Neuronal stem cell (in vitro differentiated cells): ENCODE data around the gene BHMT.
A peak's percentile ranks its signal among the peaks of the same experiment; 100 is the strongest.

Experiments used
- DNase-seq: peaks from one replicate; pipeline ENCODE4 v3.0.0-alpha.2; 2013; ENCODE audit warnings: low spot score
- H2AFZ ChIP-seq: one replicate; pipeline ENCODE4 v1.6.1; 2013; ENCODE audit warnings: mild to moderate bottlenecking, low read length, inconsistent platforms
- H2AK5ac ChIP-seq: 2 replicates; pipeline ENCODE4 v1.6.1; 2013; ENCODE audit warnings: low read depth, mild to moderate bottlenecking, inconsistent platforms, low read length, moderate library complexity, mixed read lengths
- H2BK120ac ChIP-seq: 2 replicates; pipeline ENCODE4 v1.6.1; 2013; ENCODE audit warnings: low read depth, mild to moderate bottlenecking, inconsistent platforms, low read length, moderate library complexity, mixed read lengths
- H2BK12ac ChIP-seq: one replicate; pipeline ENCODE4 v1.6.1; 2013; ENCODE audit warnings: low read length, inconsistent platforms
- H2BK15ac ChIP-seq: 2 replicates; pipeline ENCODE4 v1.6.1; 2013; ENCODE audit warnings: mild to moderate bottlenecking, low read length, inconsistent platforms, mixed read lengths
- H2BK5ac ChIP-seq: one replicate; pipeline ENCODE4 v1.6.1; 2013; ENCODE audit warnings: inconsistent platforms, mild to moderate bottlenecking, low read length, moderate library complexity
- H3K14ac ChIP-seq: one replicate; pipeline ENCODE4 v1.6.1; 2013; ENCODE audit warnings: low read length, inconsistent platforms
- H3K18ac ChIP-seq: 2 replicates; pipeline ENCODE4 v1.6.1; 2013; ENCODE audit warnings: low read length, inconsistent platforms
- H3K23ac ChIP-seq: 2 replicates; pipeline ENCODE4 v1.6.1; 2013; ENCODE audit warnings: low read depth, mild to moderate bottlenecking, mixed read lengths, low read length, inconsistent platforms; ENCODE audit not compliant: poor library complexity
- H3K27ac ChIP-seq: replicated peaks from 3 replicates; pipeline ENCODE4 v1.5.1; 2013; ENCODE audit warnings: low read length, inconsistent platforms
- H3K27me3 ChIP-seq, 3 experiments: 2 replicates each; pipeline ENCODE4 v1.6.1; 2013; ENCODE audit warnings: low read length in 3 of 3, mild to moderate bottlenecking in 2 of 3, inconsistent platforms in 1 of 3, low read depth in 1 of 3, mixed read lengths in 1 of 3, moderate library complexity in 1 of 3; ENCODE audit not compliant: control insufficient read depth in 3 of 3, insufficient read depth in 3 of 3
- H3K36me3 ChIP-seq, 2 donors: replicated peaks in 1 of 2; 2 replicates each; pipeline ENCODE4 v1.6.1; 2013; ENCODE audit warnings: low read length in 2 of 2; ENCODE audit not compliant: control insufficient read depth in 2 of 2, insufficient read depth in 2 of 2
- H3K4ac ChIP-seq: 2 replicates; pipeline ENCODE4 v1.6.1; 2013; ENCODE audit warnings: inconsistent platforms, mild to moderate bottlenecking, low read length, moderate library complexity
- H3K4me1 ChIP-seq, 2 donors: 1 replicate in 1 of 2; 2 replicates in 1 of 2; pipeline ENCODE4 v1.6.1; 2013; ENCODE audit warnings: low read length in 2 of 2, low read depth in 1 of 2; ENCODE audit not compliant: control insufficient read depth in 2 of 2, insufficient read depth in 1 of 2
- H3K4me2 ChIP-seq: one replicate; pipeline ENCODE4 v1.6.1; 2013; ENCODE audit warnings: mild to moderate bottlenecking, low read length, inconsistent platforms; ENCODE audit not compliant: insufficient read depth, poor library complexity, severe bottlenecking
- H3K4me3 ChIP-seq, 2 donors: 2 replicates each; pipeline ENCODE4 v1.5.1; 2013; ENCODE audit warnings: low read length in 2 of 2, mild to moderate bottlenecking in 2 of 2, inconsistent platforms in 1 of 2, moderate library complexity in 1 of 2
- H3K79me1 ChIP-seq: one replicate; pipeline ENCODE4 v1.6.1; 2013; ENCODE audit warnings: low read depth, mild to moderate bottlenecking, inconsistent platforms, low read length, moderate library complexity
- H3K9ac ChIP-seq: one replicate; pipeline ENCODE4 v1.6.1; 2013; ENCODE audit warnings: mild to moderate bottlenecking, low read depth, low read length, inconsistent platforms; ENCODE audit not compliant: poor library complexity
- H3K9me3 ChIP-seq, 2 donors: replicated peaks in 1 of 2; 2 replicates each; pipeline versions ENCODE3 to v1.6.1; 2013; ENCODE audit warnings: low read length in 2 of 2, mild to moderate bottlenecking in 2 of 2, inconsistent platforms in 1 of 2, low read depth in 1 of 2, mixed read lengths in 1 of 2, moderate library complexity in 1 of 2; ENCODE audit not compliant: control insufficient read depth in 2 of 2, insufficient read depth in 1 of 2
- H4K8ac ChIP-seq: one replicate; pipeline ENCODE4 v1.6.1; 2013; ENCODE audit warnings: low read depth, mild to moderate bottlenecking, inconsistent platforms, low read length, moderate library complexity
- H4K91ac ChIP-seq: one replicate; pipeline ENCODE4 v1.6.1; 2013; ENCODE audit warnings: low read length, low read depth, mild to moderate bottlenecking, inconsistent platforms; ENCODE audit not compliant: poor library complexity
- WGBS, 2 donors: extraction: QIAGEN DNeasy Blood & Tissue Kit; methylation state at CpG; one replicate each; pipeline ENCODE4 v1.1.7; 2013; ENCODE audit warnings: missing lambda C conversion rate in 2 of 2, mixed read lengths in 1 of 2; ENCODE audit not compliant: insufficient read length in 2 of 2, insufficient replicate concordance in 1 of 2; ENCODE audit errors: extremely low coverage in 2 of 2; 5-methylcytosine and 5-hydroxymethylcytosine counted together

Gene BHMT

GRCh38 chr5:79143684-79144379 lies 32.2 kb downstream of the BHMT start:
- H3K4me2 ChIP-seq = no peak overlapping the region
- no peak overlapping the region for H2BK5ac ChIP-seq
- H4K91ac ChIP-seq = no peak overlapping the region
- no peaks in the 10 kb centered on the region for H3K4me1 ChIP-seq
- H3K18ac ChIP-seq = no peak overlapping the region
- no peaks in the 10 kb centered on the region for H3K36me3 ChIP-seq
- no peaks in the 10 kb centered on the region for H3K27me3 ChIP-seq
- no peak overlapping the region for H3K4ac ChIP-seq
- no peak overlapping the region for H2BK12ac ChIP-seq
- no peak overlapping the region for H3K9ac ChIP-seq
- H3K27ac ChIP-seq = no peak overlapping the region
- H2AFZ ChIP-seq = no peak overlapping the region
- no peak overlapping the region for H3K4me3 ChIP-seq
- H2BK15ac ChIP-seq = no peak overlapping the region
- H2BK120ac ChIP-seq = no peak overlapping the region
- WGBS, 2 donors = no CpG with 5 or more reads among the region's 6 CpGs
- no peak overlapping the region for H4K8ac ChIP-seq
- no peak overlapping the region for H2AK5ac ChIP-seq
- DNase-seq = no peak
- H3K9me3 ChIP-seq = peaks cover 3% of the 10 kb centered on the region in 2 donors
- no peak overlapping the region for H3K23ac ChIP-seq
- H3K79me1 ChIP-seq = no peaks in the 10 kb centered on the region
- no peak overlapping the region for H3K14ac ChIP-seq

- Histone ChIP-seq H2BK12ac (no peak overlapping the region), H3K23ac (no peak overlapping the region), H3K79me1 (no peaks in the 10 kb centered on the region), H2AFZ (no peak overlapping the region), H3K18ac (no peak overlapping the region), H3K4ac (no peak overlapping the region), H3K4me1 (peaks cover 0 to under 1% of the 10 kb centered on the region in 2 donors), H3K27ac (no peak overlapping the region), H3K4me2 (no peak overlapping the region), H4K8ac (no peak overlapping the region), H3K9me3 (no peaks in the 10 kb centered on the region), H3K36me3 (no peaks in the 10 kb centered on the region), H3K27me3 (no peaks in the 10 kb centered on the region), H2BK120ac (no peak overlapping the region), H3K9ac (no peak overlapping the region), H2BK15ac (no peak overlapping the region), H3K4me3 (no peak overlapping the region), H2BK5ac (no peak overlapping the region), H3K14ac (no peak overlapping the region), H2AK5ac (no peak overlapping the region), H4K91ac (no peak overlapping the region)
- no peak for DNase-seq
Measured at GRCh38 chr5:79147076-79147475, 35.5 kb downstream of the BHMT start.

- Histone ChIP-seq H3K18ac (no peak overlapping the region), H2BK15ac (no peak overlapping the region), H3K23ac (no peak overlapping the region), H4K91ac (no peak overlapping the region), H3K9ac (no peak overlapping the region), H3K36me3 (no peaks in the 10 kb centered on the region), H4K8ac (no peak overlapping the region), H3K14ac (no peak overlapping the region), H3K27ac (no peak overlapping the region), H2BK12ac (no peak overlapping the region), H3K4ac (no peak overlapping the region), H2AFZ (no peak overlapping the region), H3K4me3 (no peak overlapping the region), H2BK5ac (no peak overlapping the region), H3K4me2 (no peak overlapping the region), H3K9me3 (no peaks in the 10 kb centered on the region), H3K27me3 (no peaks in the 10 kb centered on the region), H2BK120ac (no peak overlapping the region), H3K79me1 (no peaks in the 10 kb centered on the region), H3K4me1 (peaks cover 0 to 3% of the 10 kb centered on the region in 2 donors), H2AK5ac (no peak overlapping the region)
- WGBS, 2 donors = no CpG with 5 or more reads among the region's 3 CpGs
- DNase-seq = no peak
Measured at GRCh38 chr5:79149433-79149832, 37.8 kb downstream of the BHMT start.

DNA sequence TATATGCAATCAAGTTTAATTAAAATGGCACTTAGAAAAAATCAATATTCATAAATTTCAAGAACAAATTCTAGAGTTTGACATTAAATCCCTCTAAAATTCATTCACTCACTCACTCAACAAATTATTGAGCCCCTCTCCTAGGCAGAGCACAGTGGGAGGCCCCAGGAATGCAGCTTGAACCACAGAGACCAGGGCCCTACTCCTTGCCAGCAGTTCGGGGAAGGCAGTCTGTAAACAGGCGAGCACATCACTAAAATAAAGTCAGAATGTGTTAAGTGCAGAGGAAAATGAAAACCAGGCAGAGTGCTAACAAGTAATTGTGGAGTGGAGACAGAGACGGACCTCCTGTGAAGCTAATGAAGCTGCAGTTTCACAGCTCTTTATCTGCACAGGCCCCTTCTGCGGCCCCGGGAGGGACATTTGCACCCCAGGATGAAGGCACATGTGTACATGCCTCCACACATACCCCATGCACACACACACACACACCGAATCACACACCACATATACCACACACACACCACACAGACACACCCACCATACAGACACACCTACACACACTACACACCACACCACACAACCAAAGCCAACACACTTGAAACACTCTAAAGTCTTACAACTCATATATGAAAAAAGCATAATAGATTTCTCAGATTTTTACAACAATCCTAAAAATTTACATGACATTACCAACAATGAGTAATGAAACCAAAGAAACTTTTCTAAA lies 40.5 kb downstream of the BHMT start:
- no peak overlapping the region for H3K27ac ChIP-seq
- H3K18ac ChIP-seq = peak overlapping the region; percentile 64
- peak overlapping the region; percentile 38 for H3K14ac ChIP-seq
- no peak for DNase-seq
- H2BK5ac ChIP-seq = no peak overlapping the region
- H2BK12ac ChIP-seq = no peak overlapping the region
- no peak overlapping the region for H3K23ac ChIP-seq
- peak overlapping the region; percentile 18 for H3K4me2 ChIP-seq
- H2BK120ac ChIP-seq = no peak overlapping the region
- H3K4ac ChIP-seq = no peak overlapping the region
- H3K4me3 ChIP-seq = no peak overlapping the region
- H2AFZ ChIP-seq = no peak overlapping the region
- no peak overlapping the region for H3K9ac ChIP-seq
- H2BK15ac ChIP-seq = no peak overlapping the region
- H3K4me1 ChIP-seq = peaks cover 0 to 3% of the 10 kb centered on the region in 2 donors
- H3K27me3 ChIP-seq = peaks cover 0 to 3% (median 0%) of the 10 kb centered on the region in 3 experiments
- H3K9me3 ChIP-seq = no peaks in the 10 kb centered on the region
- H3K79me1 ChIP-seq = peaks cover 4% of the 10 kb centered on the region
- no peak overlapping the region for H4K91ac ChIP-seq
- no peaks in the 10 kb centered on the region for H3K36me3 ChIP-seq
- H4K8ac ChIP-seq = no peak overlapping the region
- 100% methylated on average over 1 of the region's 6 CpGs; no CpG with 5 or more reads in 1 of the 2 donors for WGBS, 2 donors
- no peak overlapping the region for H2AK5ac ChIP-seq
